ENCODE data around the gene TAGLN3. TPM values are rescaled to one million over a fixed set of nuclear protein-coding genes. Genes with fewer than 3 reads are reported as not detected.

The TAGLN3 gene
- total and polyA plus RNA-seq, 11 donors = 0.25 to 1.7 (median 0.77) TPM; not detected in 4

DNA sequence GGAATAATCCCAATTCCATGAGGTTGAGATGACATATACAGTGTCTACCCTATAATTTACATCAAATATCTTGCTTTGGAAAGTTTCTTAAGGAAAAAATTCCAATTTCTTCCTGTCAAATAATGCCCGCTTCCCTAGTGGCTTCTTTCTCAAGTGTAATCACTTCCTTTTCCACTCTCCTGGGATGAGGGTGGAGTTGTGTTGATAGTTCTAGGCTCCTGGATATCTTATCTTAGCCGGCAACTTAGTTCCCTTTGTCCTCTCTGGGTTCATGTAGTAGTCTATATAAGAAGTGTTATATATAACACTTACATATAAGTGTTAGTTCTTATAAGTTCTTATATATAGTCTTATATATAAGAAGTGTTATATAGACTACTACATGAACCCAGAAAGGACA, 10.9 kb downstream of the TAGLN3 start:
- Histone ChIP-seq H3K4me3 (no peak overlapping the region), H3K9me3 (no peaks in the 10 kb centered on the region), H3K4me1 (peaks cover 0 to 48% (median 22%) of the 10 kb centered on the region in 12 donors), H3K36me3 (no peaks in the 10 kb centered on the region), H3K27me3 (no peaks in the 10 kb centered on the region), H3K27ac (no peak overlapping the region)
- no peak for TF ChIP-seq POLR2A (IDR thresholded peaks at IDR 0.05)
- no peak for TF ChIP-seq CTCF (IDR thresholded peaks at IDR 0.05)
- ATAC-seq (no peak), DNase-seq (no peak)
- intact Hi-C loops (cut with DNase I) = loop anchor here in 1 of 10 donors (5.0 kb wide), 1 partner anchor 32 kb away; the partner anchor contains the start of gene ABHD10
- 46 to 62% (median 61%) methylated on average over 2 of the region's 2 CpGs for WGBS, 4 donors

GRCh38 chr3:112010636-112011035, 11.9 kb downstream of the TAGLN3 start:
- WGBS, 4 donors = 54 to 72% (median 64%) methylated on average over 3 of the region's 3 CpGs
- TF ChIP-seq CTCF (IDR thresholded peaks at IDR 0.05) (no peak), POLR2A (IDR thresholded peaks at IDR 0.05) (no peak)

GRCh38 chr3:112011376-112011940, 12.7 kb downstream of the TAGLN3 start:
- Histone ChIP-seq H3K4me3 (no peak overlapping the region), H3K27me3 (no peaks in the 10 kb centered on the region), H3K36me3 (no peaks in the 10 kb centered on the region), H3K9me3 (no peaks in the 10 kb centered on the region), H3K4me1 (peaks cover 0 to 48% (median 22%) of the 10 kb centered on the region in 12 donors), H3K27ac (peak overlapping the region in 4 of 12 donors; percentile 37 to 73 (median 66))
- 70 to 71% (median 71%) methylated on average over 6 of the region's 6 CpGs for WGBS, 4 donors
- intact Hi-C loops (cut with DNase I) = loop anchor here in 1 of 10 donors (5.0 kb wide), 1 partner anchor 34 kb away; the partner anchor contains the start of gene ABHD10
- ATAC-seq (no peak), DNase-seq (no peak)
- TF ChIP-seq CTCF (IDR thresholded peaks at IDR 0.05) (no peak), POLR2A (IDR thresholded peaks at IDR 0.05) (no peak)

More at GRCh38 chr3:112010636-112011035, 11.9 kb downstream of the TAGLN3 start:
- no peaks in the 10 kb centered on the region for H3K9me3 ChIP-seq
- no peaks in the 10 kb centered on the region for H3K36me3 ChIP-seq
- no peak overlapping the region for H3K4me3 ChIP-seq
- DNase-seq = no peak
- intact Hi-C loops (cut with DNase I) = loop anchor here in 1 of 10 donors (5.0 kb wide), 1 partner anchor 33 kb away; the partner anchor contains the start of gene ABHD10
- no peak for ATAC-seq
- peaks cover 0 to 48% (median 22%) of the 10 kb centered on the region in 12 donors for H3K4me1 ChIP-seq
- H3K27me3 ChIP-seq = no peaks in the 10 kb centered on the region
- no peak overlapping the region for H3K27ac ChIP-seq

GRCh38 chr3:112012205-112012992, 13.7 kb downstream of the TAGLN3 start:
- Histone ChIP-seq H3K27me3 (no peaks in the 10 kb centered on the region), H3K36me3 (no peaks in the 10 kb centered on the region), H3K27ac (peak overlapping the region; percentile 7 to 77 (median 63)), H3K9me3 (no peaks in the 10 kb centered on the region), H3K4me1 (peaks cover 0 to 45% (median 22%) of the 10 kb centered on the region in 12 donors), H3K4me3 (no peak overlapping the region)
- intact Hi-C loops (cut with DNase I) = loop anchor here in 4 of 10 donors (2.0 to 5.0 kb wide), 4 partner anchors 24 to 344 kb away; partner anchors contain the start of gene ABHD10 (in 1 of the 4)
- TF ChIP-seq CTCF (IDR thresholded peaks at IDR 0.05) = no peak
- no peak for TF ChIP-seq POLR2A (IDR thresholded peaks at IDR 0.05)
- WGBS, 4 donors = 25 to 32% (median 31%) methylated on average over 6 of the region's 6 CpGs
- ATAC-seq = peak in 2 of 4 donors; percentile 66 to 73
- DNase-seq = no peak
